ENCODE results near the gene RAB20.

The RAB20 gene

DNA sequence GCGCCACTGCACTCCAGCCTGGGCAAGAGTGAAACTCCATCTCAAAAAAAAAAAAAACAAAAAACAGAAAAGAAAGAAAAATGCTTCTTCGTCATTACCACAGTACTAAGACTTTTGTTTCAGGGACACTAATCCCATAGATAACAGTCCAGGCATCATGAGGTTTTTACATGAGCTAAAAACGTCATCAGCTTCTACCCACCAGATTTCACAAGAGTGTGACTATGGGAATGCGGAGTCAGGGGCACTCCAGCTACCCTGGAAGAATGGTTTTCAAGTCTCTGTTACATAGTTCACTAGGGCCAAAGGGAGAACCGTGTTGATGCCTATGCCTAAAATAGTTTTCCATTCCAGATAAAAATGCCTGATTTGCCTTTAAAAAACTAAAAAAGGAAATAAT, 33.2 kb downstream of the RAB20 start:
- no peak for FAIRE-seq

- FAIRE-seq = no peak
These were observed 35.9 kb downstream of the RAB20 start for GRCh38 chr13:110525328-110526319.

- FAIRE-seq = no peak
These were observed 36.8 kb downstream of the RAB20 start for GRCh38 chr13:110524541-110525257.

DNA sequence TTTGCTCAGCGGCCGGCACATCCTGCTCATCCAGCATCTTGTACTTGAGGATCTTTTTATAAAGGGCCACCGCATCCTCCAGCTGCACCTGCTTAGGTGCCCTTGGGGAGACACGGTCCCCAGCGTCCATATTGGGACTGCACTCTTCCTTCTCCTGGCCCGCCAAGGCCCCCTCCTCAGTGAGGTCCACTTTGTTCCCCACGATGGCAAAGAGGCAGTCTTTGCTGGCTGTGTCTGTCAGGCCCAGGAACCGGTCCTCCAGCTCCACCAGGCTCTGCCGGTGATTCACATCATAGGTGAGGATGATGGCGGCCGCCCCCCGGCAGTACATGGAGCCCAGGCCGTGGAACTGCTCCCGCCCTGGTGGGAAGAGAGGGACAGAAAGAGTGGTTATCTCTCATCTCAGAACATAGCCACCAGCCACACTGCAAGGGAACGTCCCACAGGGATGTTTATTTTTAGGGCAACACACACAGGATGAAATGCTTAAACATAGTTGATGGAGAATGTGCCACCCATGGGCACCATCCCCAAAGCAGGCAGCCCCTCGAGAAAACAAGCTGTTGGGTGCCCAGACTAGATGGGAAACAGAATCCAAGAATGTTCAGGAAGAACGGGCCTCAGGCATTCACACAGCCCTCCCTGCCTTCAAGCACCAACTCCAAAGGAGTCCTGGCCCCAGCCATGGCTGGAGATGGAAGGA, 37.5 kb downstream of the RAB20 start:
- no peak for FAIRE-seq

DNA sequence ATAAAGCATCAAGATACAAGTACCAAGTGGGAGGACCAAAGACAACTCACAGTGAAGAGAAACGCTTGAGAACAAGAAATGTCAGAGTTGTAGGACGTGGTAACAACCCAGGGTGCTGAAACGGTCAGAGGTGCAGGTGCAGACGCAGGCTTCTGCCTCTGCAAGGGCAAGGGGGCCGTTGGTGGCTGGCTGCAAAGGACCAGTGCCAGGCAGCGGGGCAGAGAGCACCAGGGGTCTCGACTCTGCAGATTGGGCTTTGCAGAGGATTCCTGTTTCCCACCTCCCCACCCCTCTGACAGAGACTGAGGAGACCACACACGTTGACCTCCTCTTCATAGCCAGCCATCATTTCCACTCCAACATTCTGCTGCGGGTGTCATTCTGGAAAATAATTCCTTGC, 38.3 kb downstream of the RAB20 start:
- FAIRE-seq = no peak

- FAIRE-seq = no peak
These were observed 38.8 kb downstream of the RAB20 start for GRCh38 chr13:110522721-110523120.

GRCh38 chr13:110521946-110522345, 39.6 kb downstream of the RAB20 start:
- no peak for FAIRE-seq

GRCh38 chr13:110521296-110521680, 40.2 kb downstream of the RAB20 start:
- no peak for FAIRE-seq

GRCh38 chr13:110520431-110521295, 40.9 kb downstream of the RAB20 start:
- FAIRE-seq = no peak

DNA sequence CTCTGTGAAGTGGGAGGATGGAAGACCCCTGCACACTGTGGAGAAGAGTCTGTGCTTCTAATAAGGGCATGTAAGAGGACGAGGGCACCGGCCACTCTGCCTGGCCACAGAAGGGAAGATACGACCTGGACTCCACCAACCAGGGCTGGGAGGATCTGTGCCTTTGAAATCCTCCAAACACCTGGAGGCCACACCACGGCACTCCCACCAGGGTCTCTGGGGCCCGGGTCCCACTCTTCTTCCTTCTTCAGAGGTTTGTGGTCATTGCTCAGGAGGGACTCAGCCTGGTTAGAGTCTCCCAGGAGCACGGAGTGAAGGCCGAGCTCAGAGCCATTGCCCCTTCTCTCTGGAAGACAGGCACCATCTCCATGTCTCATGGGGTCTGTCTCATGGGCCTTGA, 42.0 kb downstream of the RAB20 start:
- no peak for FAIRE-seq

DNA sequence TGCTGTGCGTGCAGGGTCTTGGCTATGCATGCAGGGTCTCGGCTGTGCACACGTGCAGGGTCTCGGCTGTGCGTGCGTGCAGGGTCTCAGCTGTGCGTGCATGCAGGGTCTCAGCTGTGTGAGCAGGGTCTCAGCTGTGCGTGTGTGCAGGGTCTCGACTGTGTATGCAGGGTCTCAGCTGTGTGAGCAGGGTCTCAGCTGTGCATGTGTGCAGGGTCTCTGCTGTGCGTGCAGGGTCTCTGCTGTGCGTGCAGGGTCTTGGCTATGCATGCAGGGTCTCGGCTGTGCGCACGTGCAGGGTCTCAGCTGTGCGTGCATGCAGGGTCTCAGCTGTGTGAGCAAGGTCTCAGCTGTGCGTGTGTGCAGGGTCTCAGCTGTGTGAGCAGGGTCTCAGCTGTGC, 42.5 kb downstream of the RAB20 start:
- FAIRE-seq = no peak

DNA sequence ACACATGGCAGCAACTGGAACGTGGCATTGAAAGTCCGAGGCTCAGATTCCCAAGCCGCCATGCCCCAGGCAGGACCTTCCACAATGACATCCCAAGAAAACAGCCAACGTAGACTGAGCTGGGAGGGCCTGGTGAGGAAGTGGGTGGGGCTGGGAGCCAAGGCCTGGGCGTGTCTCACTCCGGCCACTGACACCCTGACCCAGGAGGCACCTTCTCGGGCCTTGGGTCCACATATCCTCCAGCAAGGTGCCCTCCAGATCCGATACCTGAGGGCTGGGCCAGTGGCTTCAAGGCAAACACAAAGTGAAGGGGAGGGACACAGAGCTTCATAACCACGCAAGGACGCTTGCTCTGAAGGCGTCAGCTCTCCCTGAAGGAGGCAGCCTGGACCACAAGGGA, 43.0 kb downstream of the RAB20 start:
- no peak for FAIRE-seq

GRCh38 chr13:110518226-110518525, 43.3 kb downstream of the RAB20 start:
- FAIRE-seq = no peak

GRCh38 chr13:110517505-110518225, 43.9 kb downstream of the RAB20 start:
- no peak for FAIRE-seq

- no peak for FAIRE-seq
These were observed 45.0 kb downstream of the RAB20 start for GRCh38 chr13:110516500-110516899.

- no peak for FAIRE-seq
These were observed 49.3 kb downstream of the RAB20 start for GRCh38 chr13:110512198-110512740.

- FAIRE-seq = no peak
These were observed 49.9 kb downstream of the RAB20 start for GRCh38 chr13:110511509-110512181.

DNA sequence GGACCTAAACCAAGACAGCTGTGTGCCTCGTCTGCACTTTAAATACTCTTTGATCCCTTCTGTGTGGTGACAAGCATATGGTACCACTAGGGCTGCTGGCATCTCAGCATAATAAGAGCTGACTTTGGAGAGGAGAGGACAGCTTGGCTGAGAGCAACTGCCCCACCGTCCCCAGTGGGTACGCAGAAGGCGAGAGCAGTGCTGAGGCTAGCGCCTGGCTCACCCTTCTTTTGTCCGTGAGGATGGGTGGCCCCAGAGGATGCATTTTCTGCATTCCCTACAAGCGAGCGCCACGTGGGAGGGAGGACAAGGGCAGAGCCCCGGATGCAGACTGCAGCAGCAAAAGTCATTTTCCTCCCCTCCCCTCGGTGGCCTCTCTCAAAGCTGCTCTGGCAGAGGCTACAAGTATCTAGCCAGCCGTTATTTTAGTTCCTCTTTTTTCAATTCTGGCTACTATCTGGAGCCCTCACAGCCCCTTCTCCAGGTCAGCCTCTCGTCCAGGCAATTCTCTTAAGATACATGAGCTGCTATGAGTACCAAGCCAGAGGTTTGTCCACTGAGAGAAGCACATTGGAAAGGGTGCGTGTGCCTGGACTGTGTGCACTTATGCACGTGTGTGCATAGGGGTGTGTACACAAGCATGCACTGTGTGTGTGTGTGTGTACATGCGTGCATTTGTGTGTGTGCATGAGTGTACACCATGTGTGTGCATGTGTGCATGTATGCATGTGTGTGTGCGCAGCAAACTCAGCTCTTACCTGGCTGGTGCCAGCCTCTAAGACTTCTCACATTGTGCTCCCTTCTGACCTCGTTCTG, 51.3 kb downstream of the RAB20 start:
- no peak for FAIRE-seq

- no peak for FAIRE-seq
These were observed 52.0 kb downstream of the RAB20 start for GRCh38 chr13:110509478-110509926.

Data from A204.1 (cell line).